IPS-18a (cell line): Measurements from ENCODE around the gene PLD1.

Experiments used
- H3K27ac ChIP-seq: one replicate; pipeline ENCODE4 v1.5.1; 2013; ENCODE audit warnings: low read length
- H3K27me3 ChIP-seq: one replicate; pipeline ENCODE4 v1.6.1; 2013; ENCODE audit warnings: mild to moderate bottlenecking, low read length; ENCODE audit not compliant: control insufficient read depth, insufficient read depth
- H3K36me3 ChIP-seq: one replicate; pipeline ENCODE4 v1.6.1; 2013; ENCODE audit warnings: low read depth, low read length; ENCODE audit not compliant: control insufficient read depth
- H3K4me1 ChIP-seq: one replicate; pipeline ENCODE4 v1.6.1; 2013; ENCODE audit warnings: low read depth, low read length; ENCODE audit not compliant: control insufficient read depth
- H3K4me3 ChIP-seq: one replicate; pipeline ENCODE4 v1.5.1; 2013; ENCODE audit warnings: low read length
- H3K9ac ChIP-seq: one replicate; pipeline ENCODE4 v1.6.1; 2013; ENCODE audit warnings: mild to moderate bottlenecking, low read length, moderate library complexity
- H3K9me3 ChIP-seq: one replicate; pipeline ENCODE4 v1.6.1; 2013; ENCODE audit warnings: low read depth, low read length; ENCODE audit not compliant: control insufficient read depth

Gene PLD1

DNA sequence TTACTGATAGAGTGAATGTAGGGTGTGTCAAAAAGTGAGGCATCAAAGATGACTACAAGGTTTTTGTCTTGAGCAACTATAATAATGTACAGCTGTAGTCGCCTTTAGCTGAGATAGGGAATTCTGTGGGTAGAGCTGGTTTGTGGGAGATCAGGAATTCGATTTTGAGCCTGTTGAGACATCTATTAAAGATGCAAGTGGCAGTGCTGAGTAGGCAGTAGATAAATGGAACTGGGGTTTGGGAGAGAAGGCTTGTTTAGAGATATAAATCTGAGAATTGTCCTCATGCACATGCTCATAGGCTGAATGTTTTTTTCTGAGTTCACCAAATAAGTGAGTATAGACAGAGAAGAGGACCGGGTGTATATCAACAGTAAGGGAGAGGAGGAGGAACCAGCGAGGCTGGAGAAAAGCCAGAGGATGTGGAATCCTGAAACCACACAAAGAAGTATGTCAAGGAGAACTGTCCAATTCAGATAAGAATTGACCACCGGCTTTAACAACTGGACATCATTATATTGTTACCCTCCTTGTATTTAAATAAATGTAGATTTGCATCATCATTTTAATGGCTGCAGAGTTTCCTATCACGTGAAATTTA is 204.0 kb downstream of the PLD1 start:
- Histone ChIP-seq H3K27me3 (no peaks in the 10 kb centered on the region), H3K4me3 (no peak overlapping the region), H3K27ac (no peak overlapping the region), H3K9me3 (no peaks in the 10 kb centered on the region), H3K9ac (no peak overlapping the region), H3K36me3 (no peaks in the 10 kb centered on the region), H3K4me1 (no peaks in the 10 kb centered on the region)

GRCh38 chr3:171604370-171604769 is 205.9 kb downstream of the PLD1 start:
- no peaks in the 10 kb centered on the region for H3K4me1 ChIP-seq
- no peaks in the 10 kb centered on the region for H3K36me3 ChIP-seq
- no peaks in the 10 kb centered on the region for H3K27me3 ChIP-seq
- H3K4me3 ChIP-seq: no peak overlapping the region
- H3K9me3 ChIP-seq: no peaks in the 10 kb centered on the region
- no peak overlapping the region for H3K27ac ChIP-seq
- no peak overlapping the region for H3K9ac ChIP-seq

GRCh38 chr3:171602072-171602471 is 208.2 kb downstream of the PLD1 start:
- Histone ChIP-seq H3K9ac (no peak overlapping the region), H3K27me3 (no peaks in the 10 kb centered on the region), H3K4me1 (no peaks in the 10 kb centered on the region), H3K4me3 (no peak overlapping the region), H3K9me3 (no peaks in the 10 kb centered on the region), H3K27ac (no peak overlapping the region), H3K36me3 (no peaks in the 10 kb centered on the region)

DNA sequence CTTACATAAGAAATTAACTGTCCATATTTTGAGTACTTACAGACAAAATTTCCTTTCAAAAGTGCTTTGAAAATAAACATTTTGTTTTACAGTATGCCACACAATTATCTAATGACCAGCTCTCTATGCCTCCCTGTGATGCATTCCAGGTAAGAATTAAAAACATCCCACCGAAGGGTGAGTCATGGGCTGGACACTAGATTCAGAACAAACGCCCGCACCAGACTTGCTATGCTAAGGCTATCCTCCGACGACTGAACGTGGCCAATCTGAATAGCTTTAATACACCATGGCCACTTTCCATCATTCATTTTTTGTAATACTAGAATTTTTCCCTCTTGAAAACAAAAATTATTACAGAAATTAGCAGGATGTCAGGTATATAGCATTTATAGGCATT is 210.3 kb downstream of the PLD1 start:
- H3K36me3 ChIP-seq: no peaks in the 10 kb centered on the region
- H3K4me3 ChIP-seq: no peak overlapping the region
- H3K4me1 ChIP-seq: no peaks in the 10 kb centered on the region
- H3K27ac ChIP-seq: no peak overlapping the region
- H3K27me3 ChIP-seq: no peaks in the 10 kb centered on the region
- H3K9ac ChIP-seq: no peak overlapping the region
- no peaks in the 10 kb centered on the region for H3K9me3 ChIP-seq

GRCh38 chr3:171598990-171599389 is 211.3 kb downstream of the PLD1 start:
- no peaks in the 10 kb centered on the region for H3K9me3 ChIP-seq
- no peak overlapping the region for H3K4me3 ChIP-seq
- no peak overlapping the region for H3K9ac ChIP-seq
- H3K4me1 ChIP-seq: no peaks in the 10 kb centered on the region
- H3K27me3 ChIP-seq: no peaks in the 10 kb centered on the region
- no peaks in the 10 kb centered on the region for H3K36me3 ChIP-seq
- no peak overlapping the region for H3K27ac ChIP-seq

- peaks cover 12% of the 10 kb centered on the region for H3K4me1 ChIP-seq
These were observed 217.5 kb downstream of the PLD1 start for GRCh38 chr3:171592786-171593185.

DNA sequence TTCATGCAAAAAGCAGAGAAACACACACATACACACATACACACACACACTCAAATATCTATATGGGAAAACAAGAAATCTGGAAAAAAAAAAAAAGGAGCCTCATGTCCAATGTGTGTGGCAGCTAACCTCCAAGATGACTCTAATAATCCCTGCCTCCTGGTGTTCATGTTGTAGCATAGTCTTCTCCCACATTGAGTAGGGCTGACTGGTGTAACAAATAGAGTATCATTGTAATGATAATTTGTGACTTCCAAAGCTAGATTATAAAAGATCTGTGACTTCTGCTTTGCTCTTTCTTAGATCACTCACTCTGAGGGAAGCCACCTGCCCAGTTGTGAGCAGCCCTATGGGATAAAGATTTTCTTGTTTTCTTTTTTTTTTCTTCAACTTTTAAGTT is 219.2 kb downstream of the PLD1 start:
- H3K27me3 ChIP-seq: no peaks in the 10 kb centered on the region
- H3K4me1 ChIP-seq: peaks cover 12% of the 10 kb centered on the region
- no peaks in the 10 kb centered on the region for H3K36me3 ChIP-seq
- H3K4me3 ChIP-seq: no peak overlapping the region
- H3K9ac ChIP-seq: no peak overlapping the region
- no peaks in the 10 kb centered on the region for H3K9me3 ChIP-seq
- no peak overlapping the region for H3K27ac ChIP-seq

More at GRCh38 chr3:171592786-171593185, 217.5 kb downstream of the PLD1 start:
- Histone ChIP-seq H3K27ac (no peak overlapping the region), H3K9ac (no peak overlapping the region), H3K27me3 (no peaks in the 10 kb centered on the region), H3K4me3 (no peak overlapping the region), H3K9me3 (no peaks in the 10 kb centered on the region), H3K36me3 (no peaks in the 10 kb centered on the region)

- no peaks in the 10 kb centered on the region for H3K36me3 ChIP-seq
- H3K9me3 ChIP-seq: no peaks in the 10 kb centered on the region
- no peak overlapping the region for H3K27ac ChIP-seq
- peaks cover 3% of the 10 kb centered on the region for H3K4me1 ChIP-seq
- H3K4me3 ChIP-seq: no peak overlapping the region
- no peak overlapping the region for H3K9ac ChIP-seq
- H3K27me3 ChIP-seq: no peaks in the 10 kb centered on the region
These were observed 224.0 kb downstream of the PLD1 start for GRCh38 chr3:171586274-171586673.

DNA sequence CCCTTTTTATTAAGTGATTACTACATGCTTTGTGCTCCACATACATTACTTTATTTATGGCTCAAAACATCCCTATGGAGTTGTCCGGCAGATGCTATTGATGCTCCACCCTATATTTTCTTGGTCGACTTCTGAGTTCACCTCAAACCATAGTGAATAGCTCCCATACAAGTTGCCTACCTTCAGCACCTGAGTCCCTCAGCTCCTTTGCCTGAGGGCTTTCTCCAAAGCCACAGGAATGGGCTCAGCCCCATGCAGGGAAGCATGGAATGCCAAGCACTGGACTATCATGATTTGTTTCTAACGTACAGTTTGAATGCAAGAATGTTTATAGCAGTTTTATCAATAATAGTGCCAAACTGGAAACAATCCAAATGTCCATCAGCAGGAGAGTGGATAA is 225.2 kb downstream of the PLD1 start:
- Histone ChIP-seq H3K36me3 (no peaks in the 10 kb centered on the region), H3K9ac (no peak overlapping the region), H3K9me3 (no peaks in the 10 kb centered on the region), H3K27ac (no peak overlapping the region), H3K4me3 (no peak overlapping the region), H3K4me1 (no peaks in the 10 kb centered on the region), H3K27me3 (no peaks in the 10 kb centered on the region)

DNA sequence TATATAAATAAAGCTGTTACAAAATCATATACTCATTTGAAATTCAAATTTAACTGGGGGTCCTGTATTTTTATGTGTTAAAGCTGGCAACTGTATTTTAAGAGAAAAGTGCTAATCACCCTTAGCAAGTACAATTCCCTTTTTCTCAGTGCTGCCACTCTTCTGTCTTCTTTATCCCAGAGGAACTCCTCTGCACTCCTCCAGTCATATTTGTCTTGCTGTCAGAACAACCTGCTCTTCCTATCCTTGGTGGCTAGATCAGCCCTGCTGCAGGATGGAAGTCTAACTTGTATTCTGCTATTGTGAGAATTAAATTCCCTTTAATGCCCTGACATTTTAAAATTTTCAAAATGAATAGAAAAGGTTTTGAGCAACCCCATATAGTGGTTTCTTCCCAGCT is 226.2 kb downstream of the PLD1 start:
- Histone ChIP-seq H3K36me3 (no peaks in the 10 kb centered on the region), H3K4me3 (no peak overlapping the region), H3K9ac (no peak overlapping the region), H3K27me3 (no peaks in the 10 kb centered on the region), H3K27ac (no peak overlapping the region), H3K4me1 (no peaks in the 10 kb centered on the region), H3K9me3 (no peaks in the 10 kb centered on the region)

- Histone ChIP-seq H3K27me3 (no peaks in the 10 kb centered on the region), H3K4me3 (no peak overlapping the region), H3K27ac (no peak overlapping the region), H3K36me3 (no peaks in the 10 kb centered on the region), H3K4me1 (no peaks in the 10 kb centered on the region), H3K9me3 (no peaks in the 10 kb centered on the region), H3K9ac (no peak overlapping the region)
These were observed 235.6 kb downstream of the PLD1 start for GRCh38 chr3:171574556-171575240.

GRCh38 chr3:171569571-171570132 is 240.6 kb downstream of the PLD1 start:
- Histone ChIP-seq H3K27me3 (no peaks in the 10 kb centered on the region), H3K4me3 (no peak overlapping the region), H3K9ac (no peak overlapping the region), H3K27ac (no peak overlapping the region), H3K36me3 (no peaks in the 10 kb centered on the region), H3K9me3 (no peaks in the 10 kb centered on the region), H3K4me1 (no peaks in the 10 kb centered on the region)
